Stimulated activated CD8-positive, alpha-beta memory T cell treated with anti-CD3 and anti-CD28 coated beads, Interleukin-7, amount 100 ng/mL, for 48 hours (primary cell): ENCODE measurements around the gene SMARCAL1.
"Not testable (repeated sequence)": the region's sequence is repeated elsewhere in the genome, so short reads cannot be mapped to it uniquely, and the experiment has no call there.

Source experiments
- DNase-seq, 2 donors: peaks; one replicate each; pipeline ENCODE4 v3.0.0-alpha.2; 2020; ENCODE audit warnings: low read depth in 1 of 2; ENCODE audit errors: extremely low read depth in 1 of 2

SMARCAL1 gene

GRCh38 chr2:216499641-216500218, 87.4 kb downstream of the SMARCAL1 start:
- no peak for DNase-seq

GRCh38 chr2:216500572-216500971, 88.3 kb downstream of the SMARCAL1 start:
- DNase-seq: no peak

DNA sequence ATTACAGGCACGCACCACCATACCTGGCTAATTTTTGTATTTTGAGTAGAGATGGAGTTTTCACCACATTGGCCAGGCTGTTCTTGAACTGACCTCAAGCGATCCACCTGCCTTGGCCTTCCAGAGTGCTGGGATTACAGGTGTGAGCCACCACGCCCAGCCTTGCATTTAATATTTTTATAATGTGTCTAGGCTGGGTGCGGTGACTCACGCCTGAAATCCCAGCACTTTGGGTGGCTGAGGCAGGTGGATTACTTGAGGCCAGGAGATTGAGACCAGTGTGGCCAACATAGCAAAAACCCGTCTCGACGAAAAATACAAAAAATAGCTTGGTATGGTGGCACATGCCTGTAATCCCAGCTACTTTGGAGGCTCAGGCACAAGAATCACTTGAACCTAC, 89.6 kb downstream of the SMARCAL1 start:
- no peak for DNase-seq

- no peak for DNase-seq
Observed at GRCh38 chr2:216502381-216503158, 90.3 kb downstream of the SMARCAL1 start.

DNA sequence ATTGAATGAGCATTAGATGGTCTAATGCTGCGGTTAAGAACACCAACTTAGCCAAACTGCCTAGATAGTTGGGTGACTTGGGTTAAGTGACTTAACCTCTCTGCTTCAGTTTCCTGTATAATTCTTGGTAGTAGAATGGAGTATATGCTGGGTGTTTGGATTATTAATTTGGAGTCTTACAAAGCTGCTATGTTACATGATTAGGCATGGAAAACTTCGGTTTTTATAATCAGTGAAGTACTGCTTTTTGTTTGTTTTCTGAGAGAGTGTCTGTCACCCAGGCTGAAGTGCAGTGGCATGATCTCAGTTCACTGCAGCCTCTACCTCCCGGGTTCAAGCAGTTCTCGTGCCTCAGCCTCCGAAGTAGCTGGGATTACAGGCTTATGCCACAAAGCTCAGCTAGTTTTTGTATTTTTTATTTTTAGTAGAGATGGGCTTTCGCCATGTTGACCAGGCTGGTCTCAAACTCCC, 90.9 kb downstream of the SMARCAL1 start:
- no peak for DNase-seq

DNA sequence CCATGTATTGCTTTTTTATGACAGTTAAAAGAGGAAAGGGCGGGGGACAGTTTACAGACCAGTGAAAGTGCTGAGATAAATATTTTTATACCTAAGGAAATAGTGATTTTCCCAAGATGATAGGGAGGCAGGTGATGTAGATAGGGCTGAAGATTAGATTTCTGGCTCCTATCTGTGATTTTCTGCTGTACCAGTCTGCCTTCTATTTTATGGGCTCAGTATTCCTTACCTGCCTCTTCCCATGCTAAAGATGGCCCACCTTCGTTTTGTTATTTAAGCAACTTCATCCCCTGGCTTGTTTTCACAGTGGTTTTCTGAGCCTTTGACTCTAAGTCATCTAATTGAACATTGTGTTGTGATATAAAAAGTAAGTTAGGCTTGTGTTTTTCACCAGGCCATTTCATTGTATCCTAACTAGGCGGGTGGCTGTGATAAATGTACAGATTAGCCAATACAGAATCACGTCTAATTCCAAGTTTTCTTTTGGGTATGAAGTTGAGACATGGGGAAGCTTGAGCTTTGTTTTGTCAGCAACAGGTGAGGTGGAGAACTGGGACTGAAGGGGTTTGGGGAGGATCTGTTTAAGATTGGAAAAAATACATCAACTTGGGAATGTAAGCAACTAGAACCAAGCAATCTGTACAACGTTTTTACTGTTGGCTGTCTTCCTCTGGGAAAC, 91.6 kb downstream of the SMARCAL1 start:
- no peak for DNase-seq

DNA sequence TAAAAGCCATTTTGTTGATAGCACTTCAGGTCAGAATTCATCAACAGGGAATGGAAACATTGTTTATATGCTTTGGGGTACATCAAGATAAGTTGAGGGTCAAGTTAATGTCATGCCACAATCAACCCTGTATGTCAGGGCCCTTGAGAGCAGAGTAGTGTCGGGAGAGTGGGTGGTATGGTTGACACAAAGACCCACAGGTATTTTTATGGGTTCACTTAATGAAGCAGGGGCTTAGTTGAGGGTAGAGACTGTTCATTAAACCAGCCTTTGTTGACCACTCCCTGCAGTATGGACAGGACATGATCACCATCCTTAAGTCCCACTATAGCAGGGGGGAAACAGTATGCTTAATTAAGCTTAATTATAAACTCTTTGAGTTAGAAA, 92.1 kb downstream of the SMARCAL1 start:
- no peak for DNase-seq

DNA sequence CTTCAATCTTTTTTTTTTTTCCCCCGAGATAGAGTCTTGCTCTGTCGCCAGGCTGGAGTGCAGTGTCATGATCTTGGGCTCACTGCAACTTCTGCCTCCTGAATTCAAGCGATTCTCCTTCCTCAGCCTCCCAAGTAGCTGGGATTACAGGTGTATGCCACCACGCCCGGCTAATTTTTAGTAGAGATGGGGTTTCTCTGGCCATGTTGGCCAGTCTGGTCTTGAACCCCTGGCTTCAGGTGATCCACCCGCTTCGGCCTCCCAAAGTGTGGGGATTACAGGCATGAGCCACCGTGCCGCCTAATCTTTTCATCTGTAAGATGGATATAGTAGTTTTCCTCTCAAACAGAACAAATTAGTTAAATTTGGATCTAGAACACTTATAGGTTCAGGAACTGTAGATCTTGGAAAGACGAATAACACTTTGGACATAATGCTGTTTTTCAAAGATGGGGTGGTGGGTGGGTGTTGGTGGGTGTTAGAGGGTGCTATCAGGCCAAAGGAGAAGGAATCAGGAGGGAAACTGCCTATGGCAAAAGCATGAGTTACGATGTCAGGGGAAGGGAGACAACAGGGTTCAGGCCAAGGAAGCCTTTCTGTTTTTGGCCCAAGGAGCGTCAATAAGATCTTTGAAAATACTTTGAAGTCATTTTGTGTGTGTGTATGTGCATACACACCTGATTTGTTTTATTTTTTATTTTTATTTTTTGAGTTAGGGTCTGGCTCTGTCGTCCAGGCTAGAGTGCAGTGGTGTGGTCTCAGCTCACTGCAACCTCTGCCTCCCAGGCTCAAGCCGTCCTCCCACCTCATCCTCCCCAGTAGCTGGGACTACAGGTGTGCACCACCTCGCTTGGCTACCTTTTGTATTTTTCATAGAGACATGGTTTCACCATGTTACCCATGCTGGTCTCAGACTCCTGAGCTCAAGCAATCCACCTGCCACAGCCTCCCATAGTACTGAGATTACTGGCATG, 93.1 kb downstream of the SMARCAL1 start:
- no peak for DNase-seq

DNA sequence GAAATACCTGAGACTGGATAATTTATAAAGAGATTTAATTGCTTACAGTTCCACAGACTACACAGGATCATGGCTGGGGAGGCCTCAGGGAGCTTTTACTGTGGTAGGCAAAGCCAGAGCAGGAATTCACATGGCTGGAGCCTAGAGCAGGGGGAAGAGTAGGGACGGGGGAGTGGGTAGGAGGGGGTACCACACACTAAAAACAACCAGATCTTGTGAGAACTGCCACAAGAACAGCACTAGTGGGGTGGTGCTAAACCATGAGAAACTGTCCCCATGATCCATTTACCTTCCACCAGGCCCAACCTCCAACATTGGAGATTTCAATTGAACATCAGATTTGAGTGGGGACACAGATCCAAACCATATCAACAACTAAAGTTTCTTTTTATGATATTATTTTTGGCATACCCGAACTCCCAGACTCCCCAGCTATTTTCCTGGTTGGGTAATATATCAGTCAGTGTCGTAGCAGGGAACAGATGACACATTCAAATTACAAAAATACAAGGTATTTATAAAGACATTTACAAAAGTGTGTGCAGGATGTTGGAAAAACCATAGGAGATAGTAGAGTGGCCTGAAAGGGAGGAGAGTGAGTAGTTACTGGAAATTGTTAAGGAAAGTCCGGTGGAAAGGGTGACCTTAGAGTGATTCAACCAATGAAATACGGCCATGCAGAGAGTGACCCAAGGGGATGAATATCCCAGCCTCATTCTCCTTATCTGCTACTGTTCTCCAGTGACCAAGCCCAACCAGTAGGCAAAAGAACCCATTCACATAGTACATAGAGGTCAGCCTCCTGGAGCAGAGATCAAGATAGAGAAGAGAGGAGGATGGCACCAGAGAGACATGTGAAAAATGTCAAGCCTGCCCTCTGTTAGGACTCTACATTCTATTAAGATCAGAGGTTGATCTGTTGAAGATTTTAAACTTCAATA, 95.2 kb downstream of the SMARCAL1 start:
- no peak for DNase-seq

- no peak for DNase-seq
Observed at GRCh38 chr2:216508229-216508628, 95.9 kb downstream of the SMARCAL1 start.

GRCh38 chr2:216516730-216517350, 104.6 kb downstream of the SMARCAL1 start:
- no peak for DNase-seq

DNA sequence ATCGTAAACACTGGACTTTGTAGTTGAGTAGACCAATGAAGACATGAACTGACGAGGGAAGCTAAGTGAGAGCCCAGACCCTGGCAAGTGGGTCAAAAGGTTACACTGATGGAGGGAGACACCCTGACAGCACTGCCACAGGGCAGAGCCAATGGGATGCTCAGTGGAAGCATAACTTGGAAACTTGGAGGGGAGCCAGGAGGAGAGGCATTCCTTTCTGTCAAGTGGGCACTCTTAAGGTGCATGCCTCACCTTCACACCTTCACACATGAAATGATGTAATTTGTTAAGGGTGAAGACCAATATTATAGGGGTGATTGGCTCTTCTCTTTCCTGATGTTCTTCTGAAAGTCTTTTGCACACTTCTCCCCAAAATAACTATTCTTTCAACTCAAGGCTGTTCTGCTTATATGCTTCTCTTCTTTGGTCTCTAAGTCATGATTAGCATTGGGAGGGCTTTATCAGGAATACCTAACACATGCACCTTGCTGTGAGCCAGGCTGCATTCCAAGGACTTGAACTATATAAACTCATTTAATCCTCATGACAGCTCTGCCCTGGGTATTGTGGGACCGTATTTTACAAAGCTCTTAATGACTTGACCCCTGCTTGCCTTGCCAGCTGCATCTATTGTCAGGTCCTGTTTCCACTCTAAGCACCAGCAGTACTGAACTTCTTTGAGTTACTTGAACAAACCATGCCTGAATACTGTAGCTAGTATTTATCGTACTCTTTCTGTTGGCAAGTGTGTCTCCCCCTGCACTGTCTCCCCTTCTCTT, 105.4 kb downstream of the SMARCAL1 start:
- DNase-seq: no peak

DNA sequence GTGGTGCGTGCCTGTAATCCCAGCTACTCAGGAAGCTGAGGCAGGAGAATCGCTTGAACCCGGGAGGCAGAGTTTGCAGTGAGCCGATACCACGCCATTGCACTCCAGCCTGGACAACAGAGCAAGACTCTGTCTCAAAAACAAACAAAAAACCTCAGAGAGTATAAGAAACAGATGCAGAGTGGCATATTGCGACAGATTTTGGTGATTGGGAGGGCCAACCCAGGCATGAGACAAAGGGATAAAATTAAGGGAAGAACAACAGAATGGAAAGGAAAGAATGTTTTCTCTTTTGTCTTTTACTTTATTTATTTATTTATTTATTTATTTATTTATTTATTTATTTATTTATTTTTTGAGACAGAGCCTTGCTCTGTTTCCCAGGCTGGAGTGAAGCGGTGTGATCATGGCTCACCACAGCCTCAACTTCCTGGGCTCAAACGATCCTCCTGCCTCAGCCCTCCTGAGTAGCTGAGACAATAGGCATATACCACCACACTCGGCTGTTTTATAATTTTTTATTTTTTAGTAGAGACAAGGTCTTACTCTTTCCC, 106.4 kb downstream of the SMARCAL1 start:
- not testable (repeated sequence) for DNase-seq

DNA sequence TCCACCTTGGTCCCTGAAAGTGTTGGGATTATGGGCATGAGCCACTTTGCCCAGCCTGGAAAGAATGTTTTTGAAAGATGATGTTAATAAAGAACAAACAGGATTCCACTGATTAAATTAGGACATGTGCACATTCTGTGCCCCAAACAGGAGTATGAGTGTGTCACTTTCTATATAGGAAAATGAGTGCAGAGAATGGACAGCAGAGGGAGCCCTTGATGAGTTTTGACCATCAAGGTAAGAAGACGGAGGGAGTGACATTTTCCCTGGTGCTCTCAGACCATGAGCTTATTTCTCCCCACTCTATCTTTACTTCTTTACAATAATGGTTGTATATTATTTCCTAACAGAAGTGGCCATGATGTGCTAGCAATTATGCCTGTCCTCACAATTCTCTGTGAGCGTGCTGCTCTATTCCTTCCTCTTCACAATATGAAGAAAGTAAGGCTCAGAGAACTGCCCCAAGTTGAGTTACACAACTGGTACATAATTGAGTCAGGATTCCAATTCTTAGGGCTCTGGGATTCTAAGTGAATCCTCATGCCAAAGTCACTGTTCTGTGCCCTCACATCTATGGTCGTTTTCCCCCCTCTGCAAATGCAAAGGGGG, 107.0 kb downstream of the SMARCAL1 start:
- peak in 1 of 2 donors; percentile 33 for DNase-seq

DNA sequence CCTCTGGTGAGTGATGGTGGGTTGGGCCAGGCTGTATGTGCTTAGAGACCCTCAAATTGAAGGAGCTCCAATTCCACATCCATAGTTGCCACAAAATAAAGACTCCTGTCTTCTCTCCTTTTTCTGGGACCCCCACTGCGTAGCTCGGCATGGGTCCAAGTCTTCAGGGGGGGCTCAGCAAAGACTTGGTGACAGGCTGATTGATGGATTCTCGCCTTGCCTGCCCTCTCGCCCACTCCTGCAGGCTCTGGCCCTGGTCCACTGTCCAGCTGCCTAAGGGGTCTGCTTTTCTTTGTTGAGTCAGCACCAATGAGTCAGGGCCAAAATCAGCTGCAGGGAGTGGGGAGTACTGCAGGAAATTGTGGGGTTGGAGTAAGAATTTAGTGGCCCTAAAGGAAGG, 107.8 kb downstream of the SMARCAL1 start:
- no peak for DNase-seq

DNA sequence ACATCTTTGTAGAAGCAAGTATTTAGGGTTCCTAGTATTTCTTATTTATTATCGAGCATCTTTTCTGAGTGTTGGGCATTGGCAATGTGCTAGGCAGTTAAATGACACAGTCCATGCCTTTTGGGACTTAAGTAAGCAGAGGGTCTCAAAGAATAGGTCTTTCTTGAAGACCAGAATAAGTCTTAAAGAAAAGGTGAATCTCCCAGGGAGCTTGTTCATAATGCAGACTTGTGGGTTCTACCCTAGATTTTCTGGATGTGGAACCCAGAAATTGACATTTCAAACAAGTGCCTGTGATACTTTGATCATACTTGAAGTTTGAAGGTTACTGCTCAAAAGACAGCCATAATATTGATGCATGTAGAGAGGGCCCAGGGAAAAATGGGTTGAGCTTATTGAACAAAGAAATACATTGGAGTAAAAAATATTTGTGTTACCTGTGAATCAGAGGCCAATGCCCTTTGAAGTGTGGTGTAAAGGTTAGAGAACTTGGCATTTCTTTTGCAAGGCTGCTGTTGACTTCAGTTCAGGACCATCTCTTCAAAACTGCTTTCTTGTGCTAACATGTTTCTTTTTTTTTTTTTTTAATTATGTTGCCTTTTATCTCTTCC, 110.7 kb downstream of the SMARCAL1 start:
- DNase-seq: no peak

- DNase-seq: no peak
Observed at GRCh38 chr2:216525972-216526371, 113.7 kb downstream of the SMARCAL1 start.
